Stimulated activated CD8-positive, alpha-beta memory T cell treated with anti-CD3 and anti-CD28 coated beads, Interleukin-4, amount 100 ng/mL, for 1 hour (primary cell): Measurements from ENCODE around the gene ZPLD1.

Source experiments
- DNase-seq, 2 donors: peaks; one replicate each; pipeline ENCODE4 v3.0.0-alpha.2; 2020; ENCODE audit warnings: low read depth in 2 of 2, low spot score in 1 of 2

The ZPLD1 gene

GRCh38 chr3:102434715-102435114 is at the start of gene ZPLD1:
Gene ZPLD1, plus strand, starts transcription at chr3:102435015. Its CDS starts 3,473 bp downstream, at chr3:102438488.
- DNase-seq = no peak

GRCh38 chr3:102390171-102390864 is 44.5 kb upstream of the ZPLD1 start:
- no peak for DNase-seq

GRCh38 chr3:102390916-102391315 is 43.9 kb upstream of the ZPLD1 start:
- DNase-seq = no peak

- DNase-seq = no peak
Observed at GRCh38 chr3:102391491-102391890, 43.3 kb upstream of the ZPLD1 start.

GRCh38 chr3:102394517-102394916 is 40.3 kb upstream of the ZPLD1 start:
- DNase-seq = no peak

- DNase-seq = no peak
Observed at GRCh38 chr3:102398176-102398575, 36.6 kb upstream of the ZPLD1 start.

GRCh38 chr3:102398666-102399065 is 36.1 kb upstream of the ZPLD1 start:
- DNase-seq = no peak

- DNase-seq = no peak
Observed at GRCh38 chr3:102400142-102400541, 34.7 kb upstream of the ZPLD1 start.

- no peak for DNase-seq
Observed at GRCh38 chr3:102400766-102401165, 34.0 kb upstream of the ZPLD1 start.

- DNase-seq = no peak
Observed at GRCh38 chr3:102410616-102411015, 24.2 kb upstream of the ZPLD1 start.

- DNase-seq = no peak
Observed at GRCh38 chr3:102415553-102415952, 19.3 kb upstream of the ZPLD1 start.

GRCh38 chr3:102419786-102420185 is 15.0 kb upstream of the ZPLD1 start:
- DNase-seq = no peak

GRCh38 chr3:102441832-102442231 is 7.0 kb downstream of the ZPLD1 start:
- DNase-seq = no peak

- DNase-seq = no peak
Observed at GRCh38 chr3:102443021-102443420, 8.2 kb downstream of the ZPLD1 start.

GRCh38 chr3:102444101-102444500 is 9.3 kb downstream of the ZPLD1 start:
- no peak for DNase-seq

GRCh38 chr3:102447272-102447671 is 12.5 kb downstream of the ZPLD1 start:
- no peak for DNase-seq

GRCh38 chr3:102449341-102449740 is 14.5 kb downstream of the ZPLD1 start:
- no peak for DNase-seq

GRCh38 chr3:102449930-102450329 is 15.1 kb downstream of the ZPLD1 start:
- DNase-seq = no peak

- DNase-seq = no peak
Observed at GRCh38 chr3:102450976-102451375, 16.2 kb downstream of the ZPLD1 start.

GRCh38 chr3:102451543-102451942 is 16.7 kb downstream of the ZPLD1 start:
- no peak for DNase-seq

- DNase-seq = no peak
Observed at GRCh38 chr3:102454181-102454580, 19.4 kb downstream of the ZPLD1 start.

GRCh38 chr3:102457644-102458043 is 22.8 kb downstream of the ZPLD1 start:
- no peak for DNase-seq

GRCh38 chr3:102460579-102460978 is 25.8 kb downstream of the ZPLD1 start:
- no peak for DNase-seq
